NCI-H345 treated with DMSO at 0.1 percent for 48 hours (cell line): ENCODE data around the gene TTF2.

ENCODE experiments used
- DNase-seq: peaks from one replicate; lab custom pipeline; 2025; ENCODE audit not compliant: unreplicated experiment; lab: John Stamatoyannopoulos, UW

TTF2 gene

DNA sequence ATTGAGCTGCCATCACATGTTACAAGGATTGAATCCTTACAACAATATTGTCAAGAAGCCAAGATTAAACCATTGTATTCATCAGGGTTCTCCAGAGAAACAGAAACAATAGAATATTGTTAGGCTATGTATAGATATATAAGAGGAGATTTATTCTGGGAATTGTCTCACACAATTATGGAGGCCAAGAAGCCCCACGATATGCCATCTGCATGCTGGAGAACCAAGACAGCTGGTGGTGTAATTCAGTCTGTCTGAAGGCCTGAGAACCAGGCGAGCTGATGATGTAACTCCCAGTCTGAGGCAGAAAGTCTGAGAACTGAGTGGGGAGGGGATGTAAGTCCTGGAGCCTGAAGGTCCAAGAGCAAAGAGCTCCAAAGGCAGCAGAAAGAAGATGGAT, 14.5 kb upstream of the TTF2 start:
- DNase-seq = no peak

DNA sequence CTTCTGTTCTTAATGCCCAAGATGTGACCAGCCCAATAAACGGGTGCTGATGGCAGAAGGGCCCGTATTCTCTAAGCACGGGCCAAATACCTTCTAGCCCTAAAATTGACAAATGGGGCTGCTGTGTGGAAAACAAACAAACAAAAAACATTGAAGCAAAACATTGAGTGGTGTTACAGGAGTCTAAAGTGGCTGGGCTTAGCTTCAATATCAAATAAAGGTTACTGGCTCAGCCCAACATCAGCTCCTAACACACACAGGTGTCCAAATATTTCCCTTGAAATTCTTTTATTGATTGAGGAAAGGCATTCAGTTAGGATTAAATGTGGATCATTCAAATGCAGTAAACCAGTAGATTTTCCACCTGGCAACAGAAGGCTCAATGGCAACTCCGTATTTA, 13.3 kb upstream of the TTF2 start:
- peak; percentile 54 for DNase-seq

DNA sequence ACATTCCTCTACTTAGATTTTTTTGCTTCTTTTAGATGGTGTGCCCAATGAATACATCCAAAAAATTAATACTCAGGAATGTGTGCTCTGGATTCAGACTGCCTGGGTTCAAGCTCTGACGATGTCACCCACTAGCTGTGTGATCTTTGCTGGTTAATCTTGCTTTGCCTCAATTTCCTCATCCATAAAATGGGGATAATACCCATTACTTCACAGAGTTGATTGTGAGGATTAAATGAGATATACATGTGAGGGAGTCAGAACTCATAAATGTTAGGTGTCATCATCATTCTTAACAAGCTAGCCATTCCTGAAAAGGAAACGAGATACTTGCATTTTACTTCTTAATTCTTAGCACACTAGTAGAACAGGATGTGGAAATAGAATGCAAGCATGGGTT, 12.9 kb upstream of the TTF2 start:
- DNase-seq = no peak

DNA sequence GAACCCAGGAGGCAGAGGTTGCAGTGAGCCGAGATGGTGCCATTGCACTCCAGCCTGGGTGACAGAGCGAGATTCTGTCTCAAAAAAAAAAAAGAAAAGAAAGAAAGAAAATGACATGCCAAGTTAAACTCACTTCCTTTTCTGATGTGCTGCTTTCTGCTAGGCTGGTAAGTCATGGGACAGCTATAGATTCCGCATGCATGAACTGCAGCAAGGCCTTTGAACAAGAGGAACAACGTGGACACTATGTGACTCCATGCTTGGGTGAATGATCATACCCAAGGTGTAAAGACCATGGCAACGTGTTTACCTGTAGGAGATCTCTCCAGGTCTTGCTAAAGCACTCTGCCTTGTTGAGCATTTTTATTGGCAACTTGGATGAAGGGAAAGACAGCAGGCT, 10.3 kb upstream of the TTF2 start:
- DNase-seq = no peak

DNA sequence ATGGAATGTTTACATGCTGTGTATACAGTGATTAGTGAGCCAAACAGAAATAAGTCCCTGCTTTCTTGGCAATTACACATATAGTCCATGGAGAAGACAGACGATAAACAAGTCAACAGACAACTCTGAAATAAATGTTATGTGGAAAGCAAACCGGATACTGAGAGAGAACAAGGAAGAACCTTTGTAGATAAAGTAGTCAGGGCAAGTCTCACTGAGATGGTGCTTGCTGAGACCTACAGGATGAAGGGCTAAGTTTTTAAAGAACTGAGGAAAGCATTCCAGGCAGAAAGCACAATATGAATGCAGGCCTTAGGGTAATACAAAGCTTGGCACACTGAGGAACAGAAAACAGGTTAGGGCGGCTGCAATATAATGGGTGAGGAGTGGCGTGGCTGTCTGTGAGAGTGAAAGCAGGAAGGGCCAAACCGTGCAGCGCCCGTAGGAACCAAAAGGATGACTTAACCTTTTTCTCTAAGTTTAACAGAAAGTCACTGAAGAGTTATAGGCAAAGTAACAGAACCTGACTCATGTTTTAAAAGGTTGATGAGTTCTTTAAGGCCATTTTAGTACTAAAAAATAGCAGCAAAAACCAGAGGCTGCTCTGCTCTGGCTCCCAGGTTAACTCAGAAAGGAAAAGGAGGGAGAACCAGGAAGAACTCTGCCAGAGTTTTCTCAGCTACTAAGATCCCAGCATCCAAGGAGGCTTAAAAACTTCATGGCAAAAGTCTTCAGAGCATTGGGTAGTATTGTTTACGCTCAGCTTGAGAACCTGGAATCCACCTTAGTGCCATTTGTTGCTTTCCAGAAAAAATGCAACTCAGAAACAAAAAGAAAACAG, 8.7 kb upstream of the TTF2 start:
- DNase-seq = no peak

DNA sequence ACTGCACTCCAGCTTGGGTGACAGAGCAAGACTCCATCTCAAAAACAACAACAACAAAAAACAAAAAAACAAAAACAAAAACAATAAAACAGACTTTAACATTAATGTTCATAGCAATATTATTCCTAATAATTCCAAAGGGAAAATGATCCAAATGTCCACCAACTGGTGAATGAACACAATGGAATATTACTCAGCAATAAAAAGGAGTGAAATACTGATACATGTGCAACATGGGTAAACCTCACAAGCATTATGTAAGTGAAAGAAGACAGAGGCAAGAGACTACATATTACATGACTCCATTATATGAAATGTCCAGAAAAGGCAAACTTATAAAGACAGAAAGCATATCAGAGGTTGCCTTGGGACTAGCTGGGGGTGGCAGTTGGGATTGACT, 6.1 kb upstream of the TTF2 start:
- DNase-seq = no peak

DNA sequence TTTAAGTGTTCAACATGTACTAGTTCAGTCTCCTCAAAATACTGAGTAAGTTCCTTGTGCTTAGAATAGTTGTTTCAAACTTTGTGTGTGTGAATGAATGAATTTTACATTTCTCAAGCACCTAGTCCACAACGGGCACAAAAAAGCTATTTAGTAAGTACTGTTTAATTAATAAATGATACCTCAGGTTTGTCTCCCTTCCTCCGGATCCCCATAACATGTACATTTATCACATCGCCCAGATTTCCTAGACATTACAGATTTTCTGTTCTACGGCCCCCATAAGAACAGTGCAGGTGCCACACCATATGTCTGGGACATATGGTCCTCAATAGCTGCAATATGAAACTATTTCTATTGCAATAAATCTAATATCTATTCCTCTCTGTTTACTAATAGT, 1.3 kb upstream of the TTF2 start:
- no peak for DNase-seq

DNA sequence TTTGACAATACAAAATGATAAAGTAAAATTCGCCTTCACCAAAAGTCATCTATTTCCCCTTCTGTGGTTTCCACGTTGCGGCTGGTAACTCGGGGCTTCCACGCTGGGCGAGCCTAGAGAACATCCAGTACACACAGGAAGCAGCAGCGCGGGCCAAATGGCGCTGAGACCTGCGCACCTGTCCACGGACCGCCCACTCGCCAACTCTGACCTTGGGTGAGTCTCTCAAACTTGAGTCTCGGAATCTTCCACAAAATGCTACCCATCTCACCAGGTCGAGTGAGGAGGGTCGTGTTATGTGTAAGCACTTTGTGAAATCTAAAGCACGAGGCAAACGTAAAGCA, 820 bp upstream of the TTF2 start:
- peak; percentile 62 for DNase-seq

DNA sequence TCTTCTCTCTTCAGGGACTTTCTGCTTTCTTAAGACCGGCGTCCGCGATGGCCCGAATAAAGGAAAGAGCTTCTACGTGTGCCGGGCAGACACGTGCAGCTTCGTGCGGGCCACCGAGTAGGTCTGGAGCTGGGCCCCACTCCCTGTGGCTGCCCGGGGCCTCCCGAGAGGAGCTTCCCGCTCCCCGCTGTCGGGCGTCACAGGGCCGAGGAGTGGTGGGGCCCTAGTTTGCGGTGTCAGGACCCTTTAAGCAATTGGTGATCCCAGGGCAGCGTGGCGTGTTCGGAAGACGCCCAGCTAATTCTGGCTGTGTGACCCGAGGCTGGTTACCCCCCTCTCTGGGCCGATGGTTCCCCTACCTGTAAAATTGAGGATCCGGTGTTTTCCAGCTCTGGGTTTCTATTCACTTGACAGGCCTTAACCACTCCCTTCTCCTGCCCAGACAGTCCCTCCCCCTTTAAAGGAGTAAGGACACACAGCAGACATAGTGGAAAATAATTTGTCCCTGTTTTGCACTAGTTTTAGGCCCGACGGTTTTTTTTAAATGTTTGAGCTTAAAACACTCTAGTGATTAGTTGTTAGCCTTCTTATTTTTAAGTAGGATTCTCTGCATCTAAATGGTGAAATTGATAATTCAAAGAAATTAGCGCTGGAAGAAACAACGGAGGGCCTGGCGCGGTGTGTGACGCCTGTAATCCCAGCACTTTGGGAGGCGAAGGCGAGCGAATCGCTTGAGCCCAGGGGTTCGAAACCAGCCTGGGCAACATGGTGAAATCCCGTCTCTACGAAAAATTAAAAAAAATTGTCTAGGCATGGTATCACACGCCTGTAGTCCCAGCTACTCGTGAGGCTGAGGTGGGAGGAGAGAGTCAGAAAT, 553 bp downstream of the TTF2 start:
- DNase-seq = peak; percentile 12

DNA sequence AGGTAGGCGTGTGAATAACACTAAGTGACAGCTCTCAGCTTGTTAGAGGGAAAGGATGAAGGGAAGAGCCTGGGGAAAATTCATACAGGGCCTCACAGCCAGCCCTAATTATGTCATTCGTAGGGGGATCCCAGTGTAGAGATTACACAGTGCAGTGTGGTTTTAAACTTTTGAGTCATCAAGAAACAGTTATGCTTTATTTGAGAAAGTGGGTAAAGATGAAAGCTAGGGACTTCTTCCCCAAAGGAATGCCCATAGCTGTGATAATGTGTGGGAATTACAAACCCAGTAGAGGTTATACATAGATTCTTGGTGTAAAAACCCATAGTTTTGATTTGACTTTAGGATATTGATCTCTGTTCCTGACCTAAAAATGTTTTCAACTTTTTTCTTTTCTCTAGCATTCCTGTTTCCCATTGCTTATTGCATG, 1.9 kb downstream of the TTF2 start:
- no peak for DNase-seq

DNA sequence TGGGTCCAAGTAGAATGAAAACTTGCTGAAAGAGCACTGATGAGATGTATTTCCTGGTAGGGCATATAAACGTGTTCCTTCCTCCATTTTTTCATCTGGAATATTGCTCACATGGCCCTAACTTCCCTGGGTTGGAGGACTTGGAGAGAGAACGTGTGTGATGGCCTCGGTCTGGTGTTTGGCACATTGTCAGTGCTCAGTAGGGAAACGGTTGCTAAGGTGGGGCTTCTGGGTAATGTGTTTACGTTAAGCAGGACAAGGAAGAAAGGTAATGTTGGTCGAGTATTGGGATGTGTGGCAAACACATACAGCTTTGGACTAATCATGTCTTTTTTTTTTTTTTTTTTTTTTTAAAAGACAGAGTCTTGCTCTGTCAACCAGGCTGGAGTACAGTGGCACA, 6.2 kb downstream of the TTF2 start:
- DNase-seq = no peak

DNA sequence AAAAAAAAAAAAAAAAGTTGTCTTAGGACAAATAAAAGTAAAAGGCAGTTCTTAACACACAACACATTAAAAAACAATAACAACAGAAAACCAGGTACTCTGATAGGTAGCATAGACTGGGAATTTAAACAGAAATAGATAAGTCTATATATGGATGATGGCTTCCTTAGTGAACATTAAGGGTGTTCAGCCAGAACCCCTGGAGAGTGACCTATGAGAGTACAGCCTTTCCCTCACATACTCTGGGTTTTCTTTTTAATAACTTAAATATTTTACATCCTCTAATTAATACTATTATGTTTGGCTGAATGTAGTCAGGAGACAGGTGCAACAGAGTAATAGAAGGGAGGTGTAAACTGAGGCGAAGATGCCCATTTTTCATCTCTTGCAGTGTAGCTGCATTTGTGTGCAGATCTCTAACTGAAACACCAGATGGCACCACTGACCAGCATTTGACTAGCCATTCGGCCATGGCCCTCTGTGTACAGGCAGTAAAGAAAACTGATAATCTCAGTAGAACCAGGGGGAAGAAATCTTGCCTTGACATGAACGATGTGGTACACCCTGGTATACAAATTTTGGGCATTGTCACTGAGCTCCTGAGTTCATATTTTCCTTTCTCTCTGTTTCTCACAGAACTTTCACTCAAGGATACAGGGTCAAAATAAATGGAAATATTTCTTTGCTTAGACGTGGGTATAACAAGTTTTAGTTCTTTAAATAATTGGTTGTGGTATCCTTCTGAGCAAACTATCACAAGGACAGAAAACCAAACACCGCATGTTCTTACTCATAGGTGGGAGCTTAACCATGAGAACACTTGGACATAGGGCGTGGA, 7.6 kb downstream of the TTF2 start:
- DNase-seq = peak; percentile 26

DNA sequence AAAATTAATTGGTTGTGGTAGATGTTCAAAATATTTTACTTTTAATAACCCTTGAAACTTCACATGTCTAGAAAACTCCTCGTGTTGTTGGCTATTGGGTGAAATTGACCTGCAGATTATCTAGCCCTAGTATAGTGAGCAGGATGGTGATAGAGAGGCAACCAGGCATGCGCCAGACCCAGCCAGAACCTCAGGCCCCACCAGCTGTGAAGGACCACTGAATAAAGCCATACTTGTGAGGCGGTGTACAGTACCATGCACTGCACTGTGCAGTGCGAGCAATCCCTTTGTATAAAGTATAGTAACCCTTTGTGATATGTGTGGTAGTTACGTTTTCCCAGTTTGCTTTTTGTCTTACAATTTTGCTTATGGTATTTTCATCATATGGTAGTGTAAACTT, 8.5 kb downstream of the TTF2 start:
- DNase-seq = no peak

DNA sequence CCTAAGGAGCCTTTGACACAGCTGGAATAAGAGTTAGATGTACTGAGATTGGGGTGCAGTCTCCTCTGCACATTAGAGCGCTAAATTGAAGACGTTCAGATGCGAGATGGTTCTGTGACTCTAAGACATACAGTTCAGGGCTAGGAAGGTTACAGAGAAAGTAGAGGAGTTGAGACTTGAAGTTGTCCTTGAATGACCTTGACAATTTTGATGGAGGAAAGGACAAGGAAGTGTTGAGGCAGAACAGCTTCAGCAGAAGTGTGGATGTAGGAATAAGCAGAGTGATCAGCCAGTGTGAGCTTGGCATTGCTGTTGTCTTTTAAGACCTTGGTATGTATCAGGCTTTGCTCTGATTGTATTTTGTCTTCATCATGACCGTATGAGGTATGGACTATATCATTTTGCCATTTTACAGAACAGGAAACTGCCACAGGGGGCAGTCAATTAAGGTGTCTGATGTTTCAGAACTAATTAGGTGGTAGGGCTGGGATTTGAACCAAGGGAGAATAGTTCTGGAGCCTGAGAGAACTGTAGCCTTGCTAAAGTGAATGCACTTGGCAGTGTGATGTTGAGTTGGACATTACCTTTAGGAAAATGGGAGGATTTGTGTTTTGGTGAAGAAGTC, 9.2 kb downstream of the TTF2 start:
- no peak for DNase-seq

DNA sequence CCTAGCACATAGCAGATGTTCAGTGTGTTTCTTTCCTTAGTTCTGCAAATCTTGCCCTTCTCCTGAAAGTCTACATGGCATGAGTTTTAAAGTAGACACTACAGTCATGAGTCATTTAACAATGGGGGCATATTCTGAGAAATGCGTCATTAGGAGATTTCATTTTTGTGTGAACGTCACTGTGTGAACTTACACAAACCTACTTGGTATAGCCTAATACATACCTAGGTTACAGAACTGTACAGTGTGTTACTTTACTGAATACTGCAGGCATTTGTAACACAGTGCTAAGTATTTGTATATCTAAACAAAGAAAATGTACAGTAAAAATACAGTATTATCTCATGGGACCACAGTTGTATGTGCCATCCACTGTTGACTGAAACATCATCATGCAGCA, 10.0 kb downstream of the TTF2 start:
- no peak for DNase-seq

DNA sequence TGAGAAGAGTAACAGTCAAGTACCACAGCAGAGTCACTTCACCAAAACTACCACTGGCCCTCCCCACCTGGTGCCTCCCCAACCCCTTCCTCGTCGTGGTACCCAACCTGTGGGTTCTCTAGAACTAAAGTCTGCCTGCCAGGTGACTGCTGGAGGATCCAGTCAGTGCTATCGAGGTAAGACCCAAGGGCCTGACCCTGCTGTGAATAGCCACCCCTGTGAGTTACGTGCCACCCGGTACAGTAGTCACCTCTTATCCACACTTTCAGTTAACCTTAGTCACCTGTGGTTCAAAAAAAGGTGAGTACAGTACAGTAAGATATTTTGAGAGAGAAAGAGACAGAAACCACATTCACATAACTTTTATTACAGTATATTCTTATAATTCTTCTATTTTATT, 16.5 kb downstream of the TTF2 start:
- no peak for DNase-seq

DNA sequence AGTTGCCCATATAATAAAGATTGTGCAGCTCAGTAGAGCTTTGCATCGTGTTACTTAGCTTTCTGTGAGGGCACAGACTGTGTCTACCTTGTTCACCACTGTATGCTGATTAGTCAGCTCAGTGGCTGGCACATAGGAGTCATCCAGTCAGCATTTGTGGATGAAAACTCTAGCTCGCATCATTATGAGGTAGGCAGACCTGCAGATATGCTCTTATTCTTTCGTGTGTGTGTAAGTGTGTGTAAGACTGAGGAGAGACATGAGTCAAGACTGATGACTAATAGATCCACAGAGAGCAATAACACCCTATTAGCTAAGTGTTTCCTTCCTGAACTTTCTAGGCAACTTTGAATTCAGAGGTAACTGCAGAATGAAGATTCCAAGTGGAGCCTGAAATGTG, 17.1 kb downstream of the TTF2 start:
- DNase-seq = no peak

DNA sequence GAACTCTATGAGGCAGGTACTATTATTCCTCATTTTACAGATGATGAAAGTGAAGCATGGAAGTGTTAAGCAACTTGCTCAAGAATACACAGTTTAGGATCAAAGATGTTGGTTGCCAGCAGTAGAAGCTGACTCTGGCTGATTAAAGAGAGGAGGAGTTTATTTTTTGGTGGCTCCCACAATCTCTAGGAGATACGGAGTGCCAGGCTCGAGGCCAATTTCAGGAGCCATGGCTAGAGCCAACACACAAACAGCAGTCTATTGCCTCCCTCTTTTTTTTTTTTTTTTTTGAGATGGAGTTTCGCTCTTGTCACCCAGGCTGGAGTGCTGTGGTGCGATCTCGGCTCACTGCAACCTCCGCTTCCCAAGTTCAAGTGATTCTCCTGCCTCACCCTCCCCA, 19.6 kb downstream of the TTF2 start:
- DNase-seq = no peak

DNA sequence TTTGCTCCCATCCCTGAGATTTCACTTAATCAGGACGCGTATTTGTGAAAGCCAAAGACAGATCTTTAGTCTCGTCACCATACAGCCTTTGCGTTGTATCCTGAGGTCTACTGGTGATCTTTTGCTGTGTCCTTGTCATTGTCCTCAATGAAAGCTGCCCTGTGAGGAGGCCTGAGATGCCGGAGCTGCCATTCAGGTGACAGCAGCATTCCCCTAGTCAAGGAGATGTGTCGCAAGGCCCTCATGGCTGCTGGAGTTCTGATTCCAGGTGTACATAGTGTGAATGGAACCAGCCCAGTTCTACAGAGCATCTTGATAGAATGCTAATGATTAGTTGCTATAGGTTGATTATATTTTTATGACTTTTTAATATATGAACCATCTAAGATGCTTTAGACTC, 24.1 kb downstream of the TTF2 start:
- no peak for DNase-seq

DNA sequence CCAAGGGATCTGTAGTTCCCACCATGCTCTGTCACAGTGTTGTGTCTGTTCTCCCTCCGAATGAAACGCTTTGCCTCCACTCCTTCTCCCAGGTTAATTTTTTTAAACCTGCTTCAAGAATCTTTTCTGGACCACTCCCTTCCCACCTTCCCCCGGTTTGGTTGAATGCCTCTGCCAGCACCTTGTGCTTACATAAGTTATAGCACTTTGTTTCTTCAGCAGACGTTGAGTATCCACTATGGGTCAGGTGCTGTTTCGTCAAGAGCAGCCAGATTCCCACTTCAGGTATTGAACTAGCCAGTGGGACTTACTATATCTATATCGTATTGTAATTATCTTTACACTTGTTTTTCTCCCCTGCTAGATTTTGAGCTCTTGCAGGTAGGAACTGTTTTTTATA, 27.6 kb downstream of the TTF2 start:
- DNase-seq = no peak

DNA sequence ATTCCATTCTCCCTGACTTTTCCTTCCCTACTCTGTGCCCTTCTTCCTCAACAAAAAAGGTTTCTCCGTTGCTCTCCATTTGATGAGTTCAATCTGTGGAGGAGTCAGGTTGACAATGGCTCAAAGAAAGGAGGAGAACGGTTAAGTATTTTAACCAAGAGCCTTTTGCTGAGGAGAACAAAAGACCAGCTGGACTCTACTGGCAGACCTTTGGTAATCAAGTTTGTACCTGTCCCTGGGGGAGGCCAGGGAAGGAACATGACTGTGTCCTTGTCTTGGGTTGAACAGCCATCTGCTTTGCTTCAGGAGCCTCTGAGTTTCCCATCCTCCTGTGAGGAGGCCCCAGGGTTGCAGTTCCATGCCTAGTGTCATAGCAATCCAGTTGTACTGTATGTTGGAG, 29.9 kb downstream of the TTF2 start:
- no peak for DNase-seq
